HEK293 (cell line): ENCODE measurements around the gene TRIM56.
A peak's percentile ranks its signal among the peaks of the same experiment; 100 is the strongest.
"Not testable (repeated sequence)": the region's sequence is repeated elsewhere in the genome, so short reads cannot be mapped to it uniquely, and the experiment has no call there.

ENCODE experiments used
- CTCF ChIA-PET: fragments of 350-600 bp; formaldehyde crosslinking; extraction: SDS; loops from one replicate; lab custom pipeline; 2021; ENCODE audit warnings: antibody characterized with exemption; lab: Yijun Ruan, JAX
- POLR2A ChIA-PET: fragments of 300-600 bp; formaldehyde crosslinking; extraction: SDS; loops from one replicate; lab custom pipeline; 2020; ENCODE audit warnings: antibody characterized with exemption, inconsistent platforms; lab: Yijun Ruan, JAX
- H3K27ac ChIP-seq: fragments of 200-500 bp; sonication (Bioruptor generic); 2 replicates; pipeline ENCODE4 v1.5.1; 2014; ENCODE audit warnings: low read depth, low read length, control low read depth, inconsistent platforms; ENCODE audit errors: extremely low read depth
- H3K36me3 ChIP-seq, 2 experiments: fragments of 200-500 bp in 1 of 2; sonication (Bioruptor generic) in 1 of 2; 1 replicate in 1 of 2; 2 replicates in 1 of 2; pipeline ENCODE4 v1.5.1; 2014 to 2017; ENCODE audit warnings: inconsistent platforms in 2 of 2, low read length in 2 of 2; ENCODE audit not compliant: control insufficient read depth in 2 of 2, insufficient read depth in 1 of 2
- H3K4me1 ChIP-seq: fragments of 200-500 bp; sonication (Bioruptor generic); 2 replicates; pipeline ENCODE4 v1.5.1; 2014; ENCODE audit warnings: mild to moderate bottlenecking, low read length, inconsistent platforms; ENCODE audit not compliant: control insufficient read depth, insufficient read depth
- H3K4me3 ChIP-seq: 2 replicates; pipeline ENCODE4 v1.5.1; 2011; ENCODE audit warnings: low read depth, mild to moderate bottlenecking, control low read depth, low read length, moderate library complexity
- H3K9me3 ChIP-seq: fragments of 200-500 bp; sonication (Bioruptor generic); 2 replicates; pipeline ENCODE4 v1.5.1; 2014; ENCODE audit warnings: low read depth, low read length, inconsistent platforms; ENCODE audit not compliant: control insufficient read depth, insufficient read depth
- BCL11A ChIP-seq: fragments of 450-650 bp; formaldehyde crosslinking; IDR thresholded peaks from 2 replicates; pipeline ENCODE4 v1.5.1; 2016; ENCODE audit warnings: low read depth, missing biosample characterization, missing genetic modification characterization
- REPIN1 ChIP-seq: fragments of 450-650 bp; formaldehyde crosslinking; IDR thresholded peaks from 2 replicates; pipeline ENCODE4 v1.5.1; 2017; ENCODE audit warnings: missing biosample characterization, missing genetic modification characterization, low read depth
- ZNF19 ChIP-seq: fragments of 450-650 bp; formaldehyde crosslinking; IDR thresholded peaks from 2 replicates; pipeline ENCODE4; 2016; ENCODE audit warnings: missing biosample characterization, missing genetic modification characterization, low read depth
- ZNF266 ChIP-seq: fragments of 450-650 bp; formaldehyde crosslinking; IDR thresholded peaks from 2 replicates; pipeline ENCODE4 v1.5.1; 2016; ENCODE audit warnings: missing biosample characterization, missing genetic modification characterization, low read depth
- ZNF292 ChIP-seq: fragments of 450-650 bp; formaldehyde crosslinking; IDR thresholded peaks from 2 replicates; pipeline ENCODE4 v1.5.1; 2016; ENCODE audit warnings: low read depth, missing biosample characterization, missing genetic modification characterization, borderline replicate concordance
- ZNF324 ChIP-seq: fragments of 450-650 bp; formaldehyde crosslinking; IDR thresholded peaks from 2 replicates; pipeline ENCODE4 v1.5.1; 2016; ENCODE audit warnings: missing biosample characterization, missing genetic modification characterization
- ZNF426 ChIP-seq: fragments of 450-650 bp; formaldehyde crosslinking; IDR thresholded peaks from 2 replicates; pipeline ENCODE4 v1.5.1; 2017; ENCODE audit warnings: missing biosample characterization, missing genetic modification characterization, mild to moderate bottlenecking, inconsistent platforms, moderate library complexity
- ZNF561 ChIP-seq: fragments of 450-650 bp; IDR thresholded peaks from 2 replicates; pipeline ENCODE4 v1.5.1; 2018; ENCODE audit warnings: missing biosample characterization, missing genetic modification characterization, borderline replicate concordance
- ZNF677 ChIP-seq: fragments of 450-650 bp; IDR thresholded peaks from 2 replicates; pipeline ENCODE4 v1.5.0; 2018; ENCODE audit warnings: missing biosample characterization, mild to moderate bottlenecking, missing genetic modification characterization, moderate library complexity
- ZNF792 ChIP-seq: fragments of 450-650 bp; formaldehyde crosslinking; IDR thresholded peaks from 2 replicates; pipeline ENCODE4 v1.5.1; 2016; ENCODE audit warnings: missing biosample characterization, missing genetic modification characterization
- TF ChIP-seq, protein P1 (sequence below): fragments of 450-650 bp; formaldehyde crosslinking; IDR thresholded peaks from 2 replicates; pipeline ENCODE4 v1.5.1; 2016; ENCODE audit warnings: missing biosample characterization, missing genetic modification characterization
- TF ChIP-seq, protein P2 (sequence below): fragments of 450-650 bp; formaldehyde crosslinking; IDR thresholded peaks from 2 replicates; pipeline ENCODE4 v1.5.0; 2017; ENCODE audit warnings: missing biosample characterization, missing genetic modification characterization, borderline replicate concordance
- TF ChIP-seq, protein P3 (sequence below): fragments of 450-650 bp; formaldehyde crosslinking; IDR thresholded peaks from 2 replicates; pipeline ENCODE4 v1.5.1; 2016; ENCODE audit warnings: missing biosample characterization, missing genetic modification characterization
- TF ChIP-seq, protein P4 (sequence below): fragments of 450-650 bp; formaldehyde crosslinking; IDR thresholded peaks from 2 replicates; pipeline ENCODE4 v1.5.1; 2016; ENCODE audit warnings: missing biosample characterization, missing genetic modification characterization
- TF ChIP-seq, protein P5 (sequence below): fragments of 450-650 bp; formaldehyde crosslinking; IDR thresholded peaks from 2 replicates; pipeline ENCODE4 v1.5.1; 2016; ENCODE audit warnings: missing biosample characterization, missing genetic modification characterization

TRIM56 gene

DNA sequence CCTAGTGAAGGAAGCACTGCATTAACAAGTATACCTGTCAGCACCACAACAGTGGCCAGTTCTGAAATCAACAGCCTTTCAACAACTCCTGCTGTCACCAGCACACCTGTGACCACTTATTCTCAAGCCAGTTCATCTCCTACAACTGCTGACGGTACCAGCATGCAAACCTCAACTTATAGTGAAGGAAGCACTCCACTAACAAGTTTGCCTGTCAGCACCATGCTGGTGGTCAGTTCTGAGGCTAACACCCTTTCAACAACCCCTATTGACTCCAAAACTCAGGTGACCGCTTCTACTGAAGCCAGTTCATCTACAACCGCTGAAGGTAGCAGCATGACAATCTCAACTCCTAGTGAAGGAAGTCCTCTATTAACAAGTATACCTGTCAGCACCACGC, 49.3 kb upstream of the TRIM56 start:
- POLR2A ChIA-PET: no interaction called here
- Histone ChIP-seq H3K4me1 (no peaks in the 10 kb centered on the region), H3K9me3 (no peaks in the 10 kb centered on the region), H3K4me3 (no peak overlapping the region), H3K27ac (no peak overlapping the region), H3K36me3 (no peaks in the 10 kb centered on the region)
- TF ChIP-seq, protein P1, sequence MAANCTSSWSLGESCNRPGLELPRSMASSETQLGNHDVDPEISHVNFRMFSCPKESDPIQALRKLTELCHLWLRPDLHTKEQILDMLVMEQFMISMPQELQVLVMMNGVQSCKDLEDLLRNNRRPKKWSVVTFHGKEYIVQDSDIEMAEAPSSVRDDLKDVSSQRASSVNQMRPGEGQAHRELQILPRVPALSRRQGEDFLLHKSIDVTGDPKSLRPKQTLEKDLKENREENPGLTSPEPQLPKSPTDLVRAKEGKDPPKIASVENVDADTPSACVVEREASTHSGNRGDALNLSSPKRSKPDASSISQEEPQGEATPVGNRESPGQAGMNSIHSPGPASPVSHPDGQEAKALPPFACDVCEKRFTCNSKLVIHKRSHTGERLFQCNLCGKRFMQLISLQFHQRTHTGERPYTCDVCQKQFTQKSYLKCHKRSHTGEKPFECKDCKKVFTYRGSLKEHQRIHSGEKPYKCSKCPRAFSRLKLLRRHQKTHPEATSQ (tag by site-specific recombination): no peak
- no peak for TF ChIP-seq ZNF677 (tag by site-specific recombination)
- no peak for TF ChIP-seq ZNF19
- TF ChIP-seq, protein P2, sequence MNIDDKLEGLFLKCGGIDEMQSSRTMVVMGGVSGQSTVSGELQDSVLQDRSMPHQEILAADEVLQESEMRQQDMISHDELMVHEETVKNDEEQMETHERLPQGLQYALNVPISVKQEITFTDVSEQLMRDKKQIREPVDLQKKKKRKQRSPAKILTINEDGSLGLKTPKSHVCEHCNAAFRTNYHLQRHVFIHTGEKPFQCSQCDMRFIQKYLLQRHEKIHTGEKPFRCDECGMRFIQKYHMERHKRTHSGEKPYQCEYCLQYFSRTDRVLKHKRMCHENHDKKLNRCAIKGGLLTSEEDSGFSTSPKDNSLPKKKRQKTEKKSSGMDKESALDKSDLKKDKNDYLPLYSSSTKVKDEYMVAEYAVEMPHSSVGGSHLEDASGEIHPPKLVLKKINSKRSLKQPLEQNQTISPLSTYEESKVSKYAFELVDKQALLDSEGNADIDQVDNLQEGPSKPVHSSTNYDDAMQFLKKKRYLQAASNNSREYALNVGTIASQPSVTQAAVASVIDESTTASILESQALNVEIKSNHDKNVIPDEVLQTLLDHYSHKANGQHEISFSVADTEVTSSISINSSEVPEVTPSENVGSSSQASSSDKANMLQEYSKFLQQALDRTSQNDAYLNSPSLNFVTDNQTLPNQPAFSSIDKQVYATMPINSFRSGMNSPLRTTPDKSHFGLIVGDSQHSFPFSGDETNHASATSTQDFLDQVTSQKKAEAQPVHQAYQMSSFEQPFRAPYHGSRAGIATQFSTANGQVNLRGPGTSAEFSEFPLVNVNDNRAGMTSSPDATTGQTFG (tag by site-specific recombination): no peak
- TF ChIP-seq ZNF324: no peak
- CTCF ChIA-PET: no interaction called here

DNA sequence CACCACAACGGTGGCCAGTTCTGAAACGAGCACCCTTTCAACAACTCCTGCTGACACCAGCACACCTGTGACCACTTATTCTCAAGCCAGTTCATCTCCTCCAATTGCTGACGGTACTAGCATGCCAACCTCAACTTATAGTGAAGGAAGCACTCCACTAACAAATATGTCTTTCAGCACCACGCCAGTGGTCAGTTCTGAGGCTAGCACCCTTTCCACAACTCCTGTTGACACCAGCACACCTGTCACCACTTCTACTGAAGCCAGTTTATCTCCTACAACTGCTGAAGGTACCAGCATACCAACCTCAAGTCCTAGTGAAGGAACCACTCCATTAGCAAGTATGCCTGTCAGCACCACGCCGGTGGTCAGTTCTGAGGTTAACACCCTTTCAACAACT, 44.0 kb upstream of the TRIM56 start:
- CTCF ChIA-PET: not testable (repeated sequence)

DNA sequence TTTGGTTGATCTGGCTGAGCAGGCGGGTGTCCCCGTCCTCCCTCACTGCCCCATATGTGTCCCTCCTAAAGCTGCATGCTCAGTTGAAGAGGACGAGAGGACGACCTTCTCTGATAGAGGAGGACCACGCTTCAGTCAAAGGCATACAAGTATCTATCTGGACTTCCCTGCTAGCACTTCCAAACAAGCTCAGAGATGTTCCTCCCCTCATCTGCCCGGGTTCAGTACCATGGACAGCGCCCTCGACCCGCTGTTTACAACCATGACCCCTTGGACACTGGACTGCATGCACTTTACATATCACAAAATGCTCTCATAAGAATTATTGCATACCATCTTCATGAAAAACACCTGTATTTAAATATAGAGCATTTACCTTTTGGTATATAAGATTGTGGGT, 26.9 kb upstream of the TRIM56 start:
- H3K36me3 ChIP-seq: no peaks in the 10 kb centered on the region
- ChIA-PET POLR2A (no interaction called here), CTCF (interaction anchor here (0.6 to 2.7 kb wide), 27 partner anchors 9 to 746 kb away, joined by 3 to 27 read pairs (median 5); partner anchors contain the start of genes ACHE, SLC12A9, TRIM56 and UFSP1)
- no peaks in the 10 kb centered on the region for H3K9me3 ChIP-seq
- no peak overlapping the region for H3K27ac ChIP-seq
- H3K4me1 ChIP-seq: no peaks in the 10 kb centered on the region
- no peak overlapping the region for H3K4me3 ChIP-seq
- no peak for TF ChIP-seq ZNF266
- no peak for TF ChIP-seq ZNF292 (tag by site-specific recombination)
- TF ChIP-seq, protein P3, sequence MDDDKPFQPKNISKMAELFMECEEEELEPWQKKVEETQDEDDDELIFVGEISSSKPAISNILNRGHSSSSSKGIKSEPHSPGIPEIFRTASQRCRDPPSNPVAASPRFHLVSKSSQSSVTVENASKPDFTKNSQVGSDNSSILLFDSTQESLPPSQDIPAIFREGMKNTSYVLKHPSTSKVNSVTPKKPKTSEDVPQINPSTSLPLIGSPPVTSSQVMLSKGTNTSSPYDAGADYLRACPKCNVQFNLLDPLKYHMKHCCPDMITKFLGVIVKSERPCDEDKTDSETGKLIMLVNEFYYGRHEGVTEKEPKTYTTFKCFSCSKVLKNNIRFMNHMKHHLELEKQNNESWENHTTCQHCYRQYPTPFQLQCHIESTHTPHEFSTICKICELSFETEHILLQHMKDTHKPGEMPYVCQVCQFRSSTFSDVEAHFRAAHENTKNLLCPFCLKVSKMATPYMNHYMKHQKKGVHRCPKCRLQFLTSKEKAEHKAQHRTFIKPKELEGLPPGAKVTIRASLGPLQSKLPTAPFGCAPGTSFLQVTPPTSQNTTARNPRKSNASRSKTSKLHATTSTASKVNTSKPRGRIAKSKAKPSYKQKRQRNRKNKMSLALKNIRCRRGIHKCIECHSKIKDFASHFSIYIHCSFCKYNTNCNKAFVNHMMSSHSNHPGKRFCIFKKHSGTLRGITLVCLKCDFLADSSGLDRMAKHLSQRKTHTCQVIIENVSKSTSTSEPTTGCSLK (tag by site-specific recombination): no peak
- TF ChIP-seq, protein P4, sequence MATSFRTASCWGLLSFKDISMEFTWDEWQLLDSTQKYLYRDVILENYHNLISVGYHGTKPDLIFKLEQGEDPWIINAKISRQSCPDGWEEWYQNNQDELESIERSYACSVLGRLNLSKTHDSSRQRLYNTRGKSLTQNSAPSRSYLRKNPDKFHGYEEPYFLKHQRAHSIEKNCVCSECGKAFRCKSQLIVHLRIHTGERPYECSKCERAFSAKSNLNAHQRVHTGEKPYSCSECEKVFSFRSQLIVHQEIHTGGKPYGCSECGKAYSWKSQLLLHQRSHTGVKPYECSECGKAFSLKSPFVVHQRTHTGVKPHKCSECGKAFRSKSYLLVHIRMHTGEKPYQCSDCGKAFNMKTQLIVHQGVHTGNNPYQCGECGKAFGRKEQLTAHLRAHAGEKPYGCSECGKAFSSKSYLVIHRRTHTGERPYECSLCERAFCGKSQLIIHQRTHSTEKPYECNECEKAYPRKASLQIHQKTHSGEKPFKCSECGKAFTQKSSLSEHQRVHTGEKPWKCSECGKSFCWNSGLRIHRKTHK (tag by site-specific recombination): no peak
- no peak for TF ChIP-seq REPIN1 (tag by site-specific recombination)
- TF ChIP-seq ZNF561 (tag by site-specific recombination): no peak
- no peak for TF ChIP-seq ZNF426
- no peak for TF ChIP-seq ZNF792
- peak; percentile 74; the same call in 1 of the 2 replicates for TF ChIP-seq BCL11A (tag by site-specific recombination)

More for the DNA sequence above, 44.0 kb upstream of the TRIM56 start:
- H3K9me3 ChIP-seq, H3K27ac ChIP-seq, H3K36me3 ChIP-seq, H3K4me1 ChIP-seq, H3K4me3 ChIP-seq, POLR2A ChIA-PET: not testable (repeated sequence)
- TF ChIP-seq, protein P5, sequence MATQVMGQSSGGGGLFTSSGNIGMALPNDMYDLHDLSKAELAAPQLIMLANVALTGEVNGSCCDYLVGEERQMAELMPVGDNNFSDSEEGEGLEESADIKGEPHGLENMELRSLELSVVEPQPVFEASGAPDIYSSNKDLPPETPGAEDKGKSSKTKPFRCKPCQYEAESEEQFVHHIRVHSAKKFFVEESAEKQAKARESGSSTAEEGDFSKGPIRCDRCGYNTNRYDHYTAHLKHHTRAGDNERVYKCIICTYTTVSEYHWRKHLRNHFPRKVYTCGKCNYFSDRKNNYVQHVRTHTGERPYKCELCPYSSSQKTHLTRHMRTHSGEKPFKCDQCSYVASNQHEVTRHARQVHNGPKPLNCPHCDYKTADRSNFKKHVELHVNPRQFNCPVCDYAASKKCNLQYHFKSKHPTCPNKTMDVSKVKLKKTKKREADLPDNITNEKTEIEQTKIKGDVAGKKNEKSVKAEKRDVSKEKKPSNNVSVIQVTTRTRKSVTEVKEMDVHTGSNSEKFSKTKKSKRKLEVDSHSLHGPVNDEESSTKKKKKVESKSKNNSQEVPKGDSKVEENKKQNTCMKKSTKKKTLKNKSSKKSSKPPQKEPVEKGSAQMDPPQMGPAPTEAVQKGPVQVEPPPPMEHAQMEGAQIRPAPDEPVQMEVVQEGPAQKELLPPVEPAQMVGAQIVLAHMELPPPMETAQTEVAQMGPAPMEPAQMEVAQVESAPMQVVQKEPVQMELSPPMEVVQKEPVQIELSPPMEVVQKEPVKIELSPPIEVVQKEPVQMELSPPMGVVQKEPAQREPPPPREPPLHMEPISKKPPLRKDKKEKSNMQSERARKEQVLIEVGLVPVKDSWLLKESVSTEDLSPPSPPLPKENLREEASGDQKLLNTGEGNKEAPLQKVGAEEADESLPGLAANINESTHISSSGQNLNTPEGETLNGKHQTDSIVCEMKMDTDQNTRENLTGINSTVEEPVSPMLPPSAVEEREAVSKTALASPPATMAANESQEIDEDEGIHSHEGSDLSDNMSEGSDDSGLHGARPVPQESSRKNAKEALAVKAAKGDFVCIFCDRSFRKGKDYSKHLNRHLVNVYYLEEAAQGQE (tag by site-specific recombination): peak; percentile 70
